ENCODE data around the gene FA2H.

FA2H gene

DNA sequence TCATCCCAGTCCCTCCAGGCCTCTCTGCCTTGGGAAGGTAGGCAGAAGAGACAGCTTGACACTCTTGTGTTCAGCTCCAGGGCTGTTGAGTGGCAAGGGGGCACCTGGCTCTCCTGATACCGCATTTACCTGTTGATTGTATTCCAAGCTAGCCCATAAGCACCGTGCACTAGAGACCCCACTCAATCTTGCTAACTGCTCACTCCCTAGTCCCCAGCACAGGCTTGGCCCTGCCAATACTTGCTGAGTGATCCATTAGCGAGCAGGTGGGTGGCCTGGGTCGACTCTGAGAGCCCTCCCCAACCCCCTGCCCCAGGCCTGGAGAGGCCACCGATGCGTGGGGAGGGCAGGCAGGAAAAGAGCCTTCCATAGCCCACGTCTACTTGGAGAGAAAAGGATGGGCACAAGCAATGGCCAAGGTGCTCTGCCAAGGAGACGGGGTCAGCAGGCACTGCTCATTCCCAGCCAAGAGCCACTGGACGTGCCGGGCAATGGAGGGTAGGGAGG, 29.5 kb downstream of the FA2H start:
- in situ Hi-C loops (cut with HindIII; ENCODE audit: low sequenced_read_pairs): no loop called here

DNA sequence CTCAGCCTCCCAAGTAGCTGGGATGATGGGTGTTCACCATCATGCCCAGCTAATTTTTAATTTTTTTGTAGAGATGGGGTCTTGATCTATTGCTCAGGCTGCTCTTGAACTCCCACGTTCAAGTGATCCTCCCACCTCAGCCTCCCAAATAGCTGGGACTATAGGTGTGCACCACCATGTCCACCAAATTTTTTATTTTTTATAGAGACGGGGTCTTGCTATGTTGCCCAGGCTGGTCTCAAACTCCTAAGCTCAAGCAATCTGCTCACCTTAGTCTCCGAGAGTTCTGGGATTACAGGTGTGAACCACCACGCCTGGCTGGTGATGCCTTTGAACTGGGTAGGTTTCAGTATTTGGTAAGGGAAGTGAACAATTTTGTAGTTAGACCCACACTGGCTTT, 30.1 kb downstream of the FA2H start:
- in situ Hi-C loops (cut with HindIII; ENCODE audit: low sequenced_read_pairs): loop anchor here (5.0 kb wide), 1 partner anchor 58 kb away; no protein-coding TSS in a partner anchor

DNA sequence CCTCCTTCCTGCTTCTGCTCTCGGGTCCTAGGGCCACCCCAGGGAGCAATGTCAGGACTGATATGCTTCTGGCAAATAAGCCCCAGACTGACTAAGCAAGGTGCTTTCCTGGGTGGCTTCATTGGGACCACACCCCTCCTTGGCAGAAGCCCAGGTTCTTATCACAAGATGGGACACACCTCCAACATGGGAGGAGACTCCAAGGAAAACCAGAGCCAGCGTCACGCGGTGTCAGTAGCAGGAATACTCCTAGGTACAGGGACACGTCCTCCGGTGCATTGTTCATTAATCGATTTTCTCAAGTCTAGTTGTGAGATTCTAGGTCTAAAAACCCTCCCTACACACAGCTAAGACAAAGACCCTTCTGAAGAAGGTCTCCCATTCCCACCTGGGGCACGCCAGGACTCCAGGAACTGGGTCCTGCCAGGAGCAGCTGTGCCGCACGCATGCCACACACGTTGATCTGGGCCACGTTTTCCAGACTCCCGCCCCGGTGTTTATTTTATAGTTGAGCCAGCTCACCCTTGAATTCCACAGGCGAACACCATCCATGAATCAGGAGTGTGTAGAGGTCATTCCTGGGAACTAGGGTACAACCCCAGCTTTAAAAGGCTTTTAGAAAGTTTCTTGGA, 30.8 kb downstream of the FA2H start:
- in situ Hi-C loops (cut with HindIII; ENCODE audit: low sequenced_read_pairs): loop anchor here (5.0 kb wide), 1 partner anchor 59 kb away; no protein-coding TSS in a partner anchor

DNA sequence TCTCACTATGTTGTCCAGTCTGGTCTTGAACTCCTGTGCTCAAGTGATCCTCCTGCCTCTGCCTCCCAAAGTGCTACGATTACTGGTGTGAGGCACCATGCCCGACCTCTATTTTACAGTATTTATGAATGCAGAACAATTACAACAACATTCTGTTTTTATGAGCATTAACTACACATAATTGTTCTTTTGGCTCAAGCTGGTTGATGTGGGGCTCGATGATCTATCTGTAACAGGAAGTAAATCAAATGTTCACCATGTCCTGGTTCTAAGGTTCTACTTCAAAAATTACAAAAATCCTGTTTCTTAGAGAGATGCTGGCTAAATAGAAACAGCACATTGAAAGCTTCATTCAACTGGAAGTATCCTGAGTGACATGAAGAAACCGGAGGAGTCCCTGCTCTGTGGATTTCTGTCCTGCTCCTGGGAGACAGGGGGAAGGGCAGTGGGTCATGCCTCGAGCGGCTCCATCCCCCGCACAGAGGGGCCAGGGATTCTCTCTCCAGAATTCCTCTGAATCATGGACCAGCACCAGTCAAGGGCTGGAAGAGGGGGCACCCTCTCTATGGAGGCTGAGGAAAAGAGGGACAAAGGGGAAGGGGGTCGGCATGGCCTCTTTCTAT, 31.5 kb downstream of the FA2H start:
- in situ Hi-C loops (cut with HindIII; ENCODE audit: low sequenced_read_pairs): loop anchor here (5.0 kb wide), 1 partner anchor 59 kb away; no protein-coding TSS in a partner anchor

DNA sequence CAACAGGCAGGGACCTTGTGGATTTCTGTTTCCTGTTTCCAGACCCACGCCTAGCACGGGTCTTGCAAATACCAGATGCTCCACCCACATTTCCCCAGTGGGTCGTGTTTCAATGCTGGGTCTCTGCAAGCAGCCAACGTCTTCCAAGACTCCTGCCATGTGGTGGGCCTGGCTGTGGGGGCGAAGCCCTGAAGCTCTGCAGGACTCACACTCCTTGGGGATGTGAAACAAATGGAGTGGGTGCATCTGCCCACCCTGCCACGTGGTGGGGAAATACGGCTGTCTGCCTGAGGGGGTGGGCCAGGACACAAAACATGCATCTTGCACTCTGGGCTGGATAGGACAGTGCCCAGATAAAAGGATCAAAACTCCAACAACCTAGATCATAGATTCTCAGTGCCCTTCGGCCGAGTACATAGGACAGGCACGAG, 32.6 kb downstream of the FA2H start:
- in situ Hi-C loops (cut with HindIII; ENCODE audit: low sequenced_read_pairs): loop anchor here (5.0 kb wide), 1 partner anchor 60 kb away; no protein-coding TSS in a partner anchor

DNA sequence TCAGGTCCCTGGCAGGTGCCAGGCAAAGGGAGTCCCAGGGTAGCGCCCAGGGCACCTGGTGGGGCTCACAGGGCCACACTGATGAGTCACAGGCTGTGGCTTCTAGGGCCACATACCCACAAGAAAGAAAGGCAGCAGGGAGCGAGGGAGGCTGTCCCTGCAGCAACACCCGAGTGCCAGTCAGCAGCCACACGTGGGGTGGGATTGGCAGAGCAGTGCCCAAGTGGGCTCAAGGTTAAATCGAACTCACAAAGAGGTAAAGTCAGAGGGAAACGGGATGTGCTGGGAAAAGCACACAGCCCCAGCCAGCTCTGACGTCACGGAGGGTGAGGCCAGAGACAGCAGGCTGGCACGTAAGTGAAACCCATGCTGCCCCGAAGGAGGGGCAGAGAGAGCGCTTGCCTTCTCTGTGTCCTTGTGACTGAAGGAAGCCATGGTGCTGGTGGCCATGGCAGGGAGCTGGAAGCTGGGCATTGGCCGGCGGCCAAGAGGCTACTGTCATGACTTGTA, 33.8 kb downstream of the FA2H start:
- in situ Hi-C loops (cut with HindIII; ENCODE audit: low sequenced_read_pairs): loop anchor here (5.0 kb wide), 1 partner anchor 61 kb away; no protein-coding TSS in a partner anchor

DNA sequence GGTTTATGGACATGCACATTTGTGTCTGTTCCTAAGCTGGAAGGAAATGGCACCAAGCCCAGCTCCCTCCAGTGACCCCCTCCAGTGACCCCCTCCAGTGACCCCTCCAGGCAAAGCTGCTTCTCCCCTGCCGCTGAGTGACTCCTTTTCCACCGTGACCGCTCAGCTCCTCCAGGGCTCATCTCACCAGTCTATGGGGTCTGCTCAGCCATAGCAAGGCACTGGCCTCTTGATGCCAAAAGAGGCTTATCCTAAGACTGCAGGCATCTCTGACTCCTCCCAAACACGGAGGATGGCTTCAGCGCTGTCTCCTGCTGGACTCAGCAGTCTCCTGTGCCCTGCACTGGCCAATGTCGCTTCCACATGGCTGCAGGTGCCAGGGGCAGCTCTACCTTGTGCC, 35.3 kb downstream of the FA2H start:
- in situ Hi-C loops (cut with HindIII; ENCODE audit: low sequenced_read_pairs): no loop called here

DNA sequence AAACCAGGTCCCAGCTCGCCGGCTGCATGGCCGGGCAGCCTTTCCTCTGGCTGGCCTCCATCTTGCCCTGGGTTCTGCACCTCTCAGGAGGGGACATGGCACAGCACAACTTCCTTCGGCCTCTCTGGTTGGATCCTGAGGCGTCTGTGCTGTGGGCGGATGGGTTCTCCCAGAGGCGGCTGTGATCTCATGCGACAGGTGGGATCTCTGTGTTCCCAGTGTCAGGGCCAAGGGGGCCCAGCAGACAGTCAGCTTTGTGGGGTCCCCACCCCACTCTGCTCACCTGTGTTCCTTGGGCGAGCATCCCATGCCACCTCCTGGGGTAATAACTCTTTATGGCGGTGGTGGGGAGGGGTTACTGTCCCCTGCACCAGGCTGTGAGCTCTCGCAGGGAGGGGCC, 35.8 kb downstream of the FA2H start:
- in situ Hi-C loops (cut with HindIII; ENCODE audit: low sequenced_read_pairs): no loop called here

DNA sequence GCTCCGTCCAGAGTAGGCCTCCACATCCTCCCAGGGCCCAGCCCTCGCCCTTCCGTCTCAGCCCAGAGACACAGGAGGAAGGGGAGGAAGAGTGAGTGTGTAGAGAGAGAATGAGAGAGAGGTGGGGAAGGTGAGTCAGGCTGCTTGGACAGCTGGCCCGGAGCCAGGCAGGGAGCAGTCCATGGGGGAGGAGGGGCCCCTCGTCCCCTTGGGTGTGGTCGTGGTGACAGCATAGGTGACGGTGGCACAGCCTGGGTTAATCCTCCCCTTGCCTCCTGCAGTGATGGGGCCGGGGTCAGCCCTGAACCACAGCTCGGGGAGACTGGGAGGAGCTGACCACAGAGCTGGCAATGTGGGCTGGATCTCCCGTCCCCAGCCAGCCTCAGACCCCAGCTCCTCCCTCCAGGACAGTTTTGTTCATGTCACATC, 36.5 kb downstream of the FA2H start:
- in situ Hi-C loops (cut with HindIII; ENCODE audit: low sequenced_read_pairs): no loop called here

DNA sequence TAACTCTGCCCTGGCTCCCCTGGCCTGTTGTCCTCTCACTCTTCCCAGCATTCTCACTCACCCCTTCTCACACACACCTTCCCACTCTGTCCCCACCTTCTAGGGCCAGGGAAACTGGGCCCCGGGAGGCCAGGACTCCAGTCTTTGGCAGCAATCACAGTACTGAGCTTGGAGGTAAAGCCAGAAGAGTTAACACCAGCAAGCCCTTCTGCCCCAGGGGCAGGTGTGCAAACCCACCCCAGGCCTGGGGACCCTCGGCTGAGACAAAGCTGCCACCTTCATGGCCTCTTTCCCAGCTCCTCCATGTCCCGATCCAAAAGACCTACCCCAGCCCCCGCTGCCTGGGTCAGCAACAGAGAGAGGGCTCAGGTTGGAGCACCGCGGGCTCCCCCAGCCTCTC, 37.1 kb downstream of the FA2H start:
- in situ Hi-C loops (cut with HindIII; ENCODE audit: low sequenced_read_pairs): no loop called here

DNA sequence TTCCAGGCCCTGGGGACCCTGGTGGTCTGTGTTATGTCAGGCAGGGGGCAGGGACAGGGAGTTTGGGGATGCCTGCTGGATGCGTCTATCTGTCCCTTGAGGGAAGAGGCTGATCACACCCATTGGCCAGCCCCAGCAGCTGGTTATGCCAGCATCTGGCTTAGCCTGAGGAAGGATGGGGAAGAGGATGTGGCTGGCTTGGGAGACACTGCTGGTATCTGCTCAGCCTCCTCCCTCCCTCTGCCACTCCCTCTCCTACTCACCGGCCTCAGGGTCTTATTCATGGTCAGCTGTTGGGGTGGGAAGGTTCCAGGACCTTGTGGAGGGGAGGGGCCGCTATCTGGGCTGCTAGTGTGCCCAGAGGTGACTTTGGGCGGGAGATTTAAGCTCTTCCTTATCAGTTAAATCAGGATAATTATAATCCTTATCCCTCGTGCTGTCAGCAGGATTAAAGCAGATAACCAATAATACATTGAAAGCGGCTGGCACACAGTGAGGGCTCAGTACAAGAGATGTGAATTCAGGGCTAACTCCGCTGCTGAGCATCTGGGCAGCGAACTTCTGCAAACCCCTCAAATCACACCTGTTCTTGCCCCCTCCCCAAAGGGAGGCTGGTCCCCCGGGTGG, 38.0 kb downstream of the FA2H start:
- in situ Hi-C loops (cut with HindIII; ENCODE audit: low sequenced_read_pairs): no loop called here

DNA sequence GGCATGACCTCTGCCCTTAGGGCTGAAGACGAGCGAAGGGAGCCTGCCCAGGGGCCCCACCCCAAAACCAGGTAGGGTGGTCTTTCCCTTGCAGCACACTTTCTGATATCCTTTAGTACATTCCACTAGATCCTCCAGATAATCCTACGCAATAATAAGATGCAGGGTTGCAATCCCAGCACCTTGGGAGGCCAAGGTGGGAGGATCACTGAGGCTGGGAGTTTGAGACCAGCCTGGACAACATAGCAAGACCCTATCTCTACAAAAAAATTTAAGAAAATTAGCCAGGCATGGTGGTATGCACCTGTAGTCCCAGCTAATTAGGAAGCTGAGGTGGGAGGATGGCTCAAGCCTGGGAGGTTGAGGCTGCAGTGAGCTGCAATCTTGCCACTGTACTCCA, 39.1 kb downstream of the FA2H start:
- in situ Hi-C loops (cut with HindIII; ENCODE audit: low sequenced_read_pairs): no loop called here

DNA sequence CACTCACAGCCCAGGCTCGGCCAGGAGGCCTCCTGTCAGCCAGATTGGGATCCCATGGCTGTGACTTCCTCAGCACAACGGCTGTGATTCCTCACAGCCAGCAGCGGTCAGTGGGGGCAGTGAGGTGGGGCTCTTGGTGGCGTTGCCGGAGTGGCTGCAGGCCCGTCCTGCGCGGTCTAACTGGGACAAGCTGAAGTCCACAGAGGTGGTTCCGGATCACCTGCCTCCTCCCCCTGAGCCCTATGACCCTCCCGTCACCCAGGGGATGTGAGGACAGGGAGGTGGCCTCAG, 39.5 kb downstream of the FA2H start:
- in situ Hi-C loops (cut with HindIII; ENCODE audit: low sequenced_read_pairs): no loop called here

DNA sequence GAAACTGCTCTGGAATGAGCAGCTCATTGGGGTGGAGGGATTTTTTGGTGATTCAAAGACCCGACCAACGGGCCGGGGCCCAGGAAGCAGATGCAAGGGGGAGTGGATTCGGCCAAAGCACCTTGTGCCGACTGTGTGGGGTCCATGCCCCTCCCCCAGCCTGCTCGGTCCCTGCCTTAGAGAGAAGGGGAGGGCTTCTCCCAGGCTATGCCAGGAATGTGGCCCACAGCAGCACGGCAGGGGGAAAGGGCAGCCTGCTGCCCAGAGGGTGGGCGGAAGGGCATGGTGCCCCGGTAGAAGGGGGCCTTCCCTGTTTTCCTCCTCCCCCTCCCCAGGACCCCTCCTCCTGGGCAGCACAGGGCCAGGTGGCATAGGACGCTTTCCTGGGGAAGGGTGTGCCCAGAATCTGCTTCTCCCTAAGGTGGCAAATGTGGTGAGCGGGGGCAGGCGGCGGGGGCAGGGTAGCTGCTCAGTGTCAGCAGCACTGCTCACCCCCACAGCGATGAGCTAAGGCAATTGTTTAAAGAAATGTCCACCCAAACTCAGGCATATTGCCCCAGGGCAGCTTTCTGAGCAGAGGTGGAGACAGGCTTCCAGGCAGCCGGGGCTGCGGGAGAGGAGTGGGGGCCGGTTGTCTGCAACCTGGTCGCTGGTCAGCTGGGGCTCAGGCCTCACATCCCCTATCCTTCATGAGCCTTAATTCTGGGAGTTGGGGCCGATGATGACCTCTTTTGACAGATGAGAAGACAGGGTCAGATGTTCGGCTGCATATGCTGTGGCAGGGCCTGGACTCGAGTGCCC, 40.1 kb downstream of the FA2H start:
- in situ Hi-C loops (cut with HindIII; ENCODE audit: low sequenced_read_pairs): no loop called here

DNA sequence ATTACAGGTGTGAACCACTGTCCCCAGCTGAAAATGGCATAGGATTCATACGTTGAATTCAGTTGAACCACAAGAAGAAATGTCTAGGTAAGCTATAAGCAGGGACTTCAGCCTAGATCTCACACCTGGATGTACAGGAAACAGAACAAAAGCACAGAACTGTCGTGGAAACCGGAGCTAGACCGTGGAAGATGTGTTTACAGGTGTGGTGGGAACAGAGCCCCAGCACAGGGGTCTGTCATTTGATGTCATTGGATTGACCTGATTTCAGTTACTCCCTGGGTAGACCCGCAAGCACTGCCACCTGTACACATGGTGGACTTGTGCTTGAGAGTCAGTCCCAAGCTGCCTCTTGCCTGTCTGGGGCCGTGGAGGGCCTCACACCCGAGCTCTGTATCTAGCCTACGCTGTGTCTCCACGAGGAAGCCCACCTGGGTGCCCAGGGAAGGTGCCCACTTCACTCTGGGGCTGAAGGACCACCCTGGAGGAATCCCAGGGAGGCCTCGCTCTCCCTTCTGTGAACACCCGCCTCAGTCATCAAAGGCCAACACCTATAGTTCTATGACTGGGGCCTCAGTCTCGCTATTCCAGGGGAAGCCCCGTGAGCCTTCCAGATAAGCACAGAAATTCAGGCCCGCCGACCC, 41.8 kb downstream of the FA2H start:
- in situ Hi-C loops (cut with HindIII; ENCODE audit: low sequenced_read_pairs): no loop called here

DNA sequence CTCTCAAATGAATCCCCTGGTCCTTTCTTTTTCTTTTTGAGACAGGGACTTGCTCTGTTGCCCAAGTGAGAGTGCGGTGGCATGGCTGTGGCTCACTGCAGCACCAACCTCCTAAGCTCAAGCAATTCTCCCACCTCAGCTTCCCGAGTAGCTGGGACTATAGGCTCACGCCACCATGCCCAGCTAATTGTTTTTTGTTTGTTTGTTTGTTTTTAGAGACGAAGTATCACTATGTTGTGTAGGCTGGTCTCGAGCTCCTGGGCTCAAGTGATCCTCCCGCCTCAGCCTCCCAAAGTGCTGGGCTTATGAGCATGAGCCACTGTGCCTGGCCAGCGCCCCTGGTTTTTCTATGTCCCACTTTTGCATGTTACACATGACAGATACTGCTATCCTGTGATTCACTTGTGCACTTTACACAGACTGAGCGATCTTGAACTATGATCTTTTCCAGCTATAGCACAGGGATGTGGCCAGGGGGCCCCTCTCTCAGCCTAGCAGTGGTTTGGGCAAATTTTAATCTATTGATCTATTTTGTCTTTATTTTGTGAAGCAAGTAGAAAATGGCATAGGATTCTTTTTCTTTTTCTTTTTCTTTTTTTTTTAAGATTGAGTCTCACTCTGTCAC, 42.7 kb downstream of the FA2H start:
- in situ Hi-C loops (cut with HindIII; ENCODE audit: low sequenced_read_pairs): no loop called here

DNA sequence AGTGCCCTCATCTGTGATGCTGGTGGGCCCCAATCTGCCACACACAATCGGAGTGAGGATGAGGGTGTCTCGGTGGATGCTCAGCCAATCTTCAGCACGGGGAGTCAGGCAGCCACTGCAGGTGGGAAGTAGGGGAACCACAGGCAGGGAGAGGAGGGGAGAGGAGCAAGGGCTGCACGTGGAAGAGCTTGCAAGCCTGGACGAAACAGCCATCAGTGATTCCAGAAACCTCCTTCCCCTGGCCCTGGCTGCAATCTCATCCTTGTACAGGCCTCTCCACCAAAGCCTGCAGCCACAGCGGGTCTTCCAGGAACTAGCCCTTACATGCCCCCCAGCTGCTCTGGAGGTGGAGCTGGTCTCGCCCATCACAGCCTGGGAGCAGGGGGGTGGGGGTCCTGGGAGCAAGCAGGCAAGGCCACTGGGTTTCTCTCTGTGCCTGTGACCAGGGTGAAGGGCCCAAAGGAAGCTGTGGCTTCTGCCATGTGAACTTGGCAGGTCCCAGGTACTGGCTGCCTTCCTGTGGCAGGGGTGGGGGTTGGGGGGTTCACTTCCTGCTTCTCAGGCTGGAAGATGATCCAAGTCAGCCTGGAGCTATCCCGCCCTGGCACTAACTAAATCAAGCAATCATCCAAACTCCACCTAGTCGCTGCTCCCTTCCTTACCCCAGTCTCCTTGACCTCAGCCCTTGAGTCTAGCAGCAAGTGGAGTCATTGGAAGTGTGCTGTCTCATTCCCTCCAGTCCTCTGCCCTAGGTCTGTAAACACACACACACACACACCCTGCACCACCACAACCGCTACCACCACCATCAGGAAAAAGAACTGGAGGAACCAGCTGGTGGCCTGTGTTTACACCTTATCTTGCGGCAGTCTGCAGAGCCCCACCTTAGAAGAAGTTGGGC, 44.6 kb downstream of the FA2H start:
- in situ Hi-C loops (cut with HindIII; ENCODE audit: low sequenced_read_pairs): no loop called here

DNA sequence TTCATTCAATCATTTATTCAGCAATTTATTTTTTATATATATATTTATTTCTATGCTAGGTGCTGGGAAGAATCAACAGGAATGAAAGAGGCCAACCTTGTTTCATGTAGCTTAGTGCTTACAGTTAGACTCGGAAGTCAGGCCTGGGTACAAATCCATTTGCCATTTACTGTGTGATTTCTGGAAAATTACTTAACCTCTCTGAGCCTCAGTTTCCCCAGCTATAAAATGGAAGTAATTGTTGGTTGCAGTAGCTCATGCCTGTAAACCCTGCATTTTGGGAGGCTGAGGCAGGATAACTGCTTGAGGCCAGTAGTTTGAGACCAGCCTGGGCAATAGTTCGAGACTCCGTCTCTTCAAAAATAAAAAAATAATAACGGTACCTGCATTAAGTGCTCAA, 46.7 kb downstream of the FA2H start:
- in situ Hi-C loops (cut with HindIII; ENCODE audit: low sequenced_read_pairs): no loop called here

DNA sequence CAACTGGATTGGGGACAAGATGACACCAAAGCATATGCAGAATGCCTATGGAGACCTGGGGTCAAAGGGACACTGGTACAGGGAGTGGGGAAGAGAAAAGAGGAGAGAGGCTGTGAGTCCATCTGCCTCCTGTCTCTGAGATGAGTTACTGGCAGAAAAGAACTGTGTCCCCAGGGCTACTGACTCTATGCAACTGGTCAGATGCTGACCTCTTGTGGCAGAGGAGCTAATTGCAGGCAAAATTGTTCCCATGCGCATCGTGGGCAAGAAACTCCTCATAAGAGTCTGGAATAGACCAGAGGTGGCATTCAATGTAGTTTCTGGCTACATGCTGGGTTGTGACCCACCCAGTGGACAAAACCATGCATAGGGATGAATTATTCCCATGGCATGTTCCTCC, 47.9 kb downstream of the FA2H start:
- in situ Hi-C loops (cut with HindIII; ENCODE audit: low sequenced_read_pairs): no loop called here
